HG02759 (cell line): ENCODE results near the gene CFAP99.

ENCODE experiments used
- ATAC-seq: cut with Tn5 transposase; IDR thresholded peaks from one replicate; pipeline ENCODE4 v1.9.1; 2021; ENCODE audit warnings: mild to moderate bottlenecking, moderate library complexity; ENCODE audit not compliant: unreplicated experiment

The CFAP99 gene

DNA sequence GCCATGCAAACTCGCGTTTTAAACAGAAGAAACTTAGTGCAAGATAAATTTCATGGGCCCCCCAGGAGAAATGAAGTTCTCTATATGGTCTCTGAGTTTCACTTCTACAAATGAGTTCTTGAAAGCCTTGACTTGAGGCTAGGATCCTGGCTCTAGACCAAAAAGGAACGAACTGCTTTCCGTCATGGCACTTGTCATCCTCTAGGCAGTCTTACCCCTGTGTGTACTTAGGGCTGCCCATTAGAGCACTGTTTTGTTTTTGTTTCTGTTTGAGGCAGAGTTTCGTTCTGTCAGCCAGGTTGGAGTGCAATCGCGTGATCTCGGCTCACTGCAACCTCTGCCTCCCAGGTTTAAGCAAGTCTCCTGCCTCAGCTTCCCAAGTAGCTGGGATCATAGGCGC, 79.2 kb downstream of the CFAP99 start:
- ATAC-seq, result peak; percentile 94

GRCh38 chr4:2500547-2500946, 81.8 kb downstream of the CFAP99 start:
- ATAC-seq, result no peak

GRCh38 chr4:2501034-2501594, 82.4 kb downstream of the CFAP99 start:
- no peak for ATAC-seq

DNA sequence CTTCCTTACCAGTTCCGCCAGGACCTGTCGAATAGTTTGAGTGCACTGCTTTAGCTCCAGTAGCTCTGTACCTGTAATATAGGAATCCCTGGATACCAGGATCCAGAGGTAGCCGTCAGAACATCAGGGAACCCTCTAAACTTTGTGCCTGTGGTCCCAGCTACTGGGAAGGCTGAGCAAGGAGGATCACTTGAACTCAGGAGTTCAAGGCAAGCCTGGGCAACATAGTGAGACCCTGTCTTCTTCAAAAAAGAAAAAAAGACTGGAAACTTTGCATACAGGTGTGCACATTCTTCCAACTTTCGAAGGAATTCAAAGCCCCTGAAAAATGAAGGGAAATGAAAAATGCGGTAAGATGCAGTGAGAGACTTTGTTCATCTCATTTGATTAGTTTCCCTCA, 85.1 kb downstream of the CFAP99 start:
- ATAC-seq, result no peak

DNA sequence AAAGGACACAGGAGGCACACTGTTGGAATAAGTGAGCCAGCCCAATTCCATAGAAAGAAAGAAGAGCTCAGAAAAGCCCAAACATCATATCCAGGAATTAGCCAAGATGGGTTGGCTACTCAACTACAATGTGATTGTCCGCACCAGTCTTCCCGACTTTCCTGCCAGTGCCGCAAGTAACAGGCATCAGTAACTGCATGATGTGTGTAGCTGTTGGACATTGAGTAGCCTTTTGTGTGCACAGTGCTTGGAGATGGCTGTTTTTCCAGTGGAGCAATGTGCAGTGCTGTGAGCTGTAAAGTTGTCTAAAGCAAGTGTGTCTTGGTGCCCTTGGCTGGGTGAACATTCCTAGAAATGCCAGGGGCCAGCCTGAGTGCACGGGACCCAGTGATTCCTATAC, 88.5 kb downstream of the CFAP99 start:
- ATAC-seq, result no peak

DNA sequence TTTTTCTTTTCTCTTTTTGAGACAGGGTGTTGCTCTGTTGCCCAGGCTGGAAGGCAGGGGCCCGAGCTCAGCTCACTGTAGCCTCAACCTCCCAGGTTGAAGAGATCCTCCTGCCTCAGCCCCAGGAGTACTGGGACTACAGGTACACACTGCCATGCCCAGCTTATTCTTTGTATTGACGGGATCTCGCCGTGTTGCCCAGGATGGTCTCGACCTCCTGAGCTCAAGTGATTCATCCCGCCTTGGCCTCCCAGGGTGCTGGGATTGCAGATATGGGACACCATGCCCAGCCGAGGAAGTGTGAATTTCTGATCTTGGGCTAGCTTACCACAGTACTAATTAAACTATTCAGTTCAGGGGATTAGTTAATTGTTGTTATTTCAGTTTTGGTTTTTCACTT, 89.1 kb downstream of the CFAP99 start:
- ATAC-seq, result no peak

GRCh38 chr4:2510351-2511259, 91.8 kb downstream of the CFAP99 start:
- peak; percentile 48 for ATAC-seq

GRCh38 chr4:2511645-2512131, 92.9 kb downstream of the CFAP99 start:
- no peak for ATAC-seq
